ENCODE data around the gene PLCB3.
"Not testable (repeated sequence)": the region's sequence is repeated elsewhere in the genome, so short reads cannot be mapped to it uniquely, and the experiment has no call there.

The PLCB3 gene

DNA sequence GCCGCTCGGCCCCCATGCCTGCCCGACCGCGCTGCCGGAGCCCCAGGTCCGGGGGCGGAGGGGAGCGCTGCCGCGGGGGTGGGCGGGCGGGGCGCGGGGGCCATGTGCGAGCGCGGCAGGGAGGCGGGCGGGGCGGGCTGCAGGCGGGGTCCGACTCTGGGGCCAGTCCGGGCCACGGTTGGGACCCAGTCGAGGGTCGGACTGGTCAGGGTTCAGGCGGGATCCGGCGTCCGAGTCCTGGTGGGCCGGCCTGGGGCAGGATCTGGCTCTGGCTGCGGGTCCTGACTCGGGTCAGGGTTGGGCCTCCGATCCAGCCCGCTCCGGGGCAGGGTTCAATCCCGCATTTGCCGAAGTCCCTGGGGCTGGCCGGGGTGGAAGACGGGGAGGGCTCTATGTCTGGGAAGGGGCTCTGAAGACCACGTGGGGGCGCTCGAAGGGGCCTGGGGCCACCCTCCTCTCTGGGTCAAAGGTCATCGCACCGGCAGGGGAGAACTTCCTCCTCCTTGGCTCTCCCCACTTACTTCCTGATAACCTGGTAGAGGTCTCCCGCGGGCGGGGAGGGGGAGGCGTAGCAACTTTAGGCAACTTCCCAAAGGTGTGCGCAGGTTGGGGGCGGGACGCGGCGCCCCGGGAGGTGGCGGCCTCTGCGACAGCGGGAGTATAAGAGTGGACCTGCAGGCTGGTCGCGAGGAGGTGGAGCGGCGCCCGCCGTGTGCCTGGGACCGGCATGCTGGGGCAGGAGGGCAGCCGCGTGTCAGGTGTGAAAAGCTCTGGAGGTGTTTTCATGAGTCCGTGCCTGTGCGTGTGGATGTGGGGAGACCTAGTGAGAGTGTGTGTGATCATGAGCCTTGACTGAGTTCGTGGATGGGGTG lies 54.6 kb downstream of the PLCB3 start:
- H3K27ac ChIP-seq (ENCODE audit: insufficient read depth, low read length, poor library complexity, severe bottlenecking): peak overlapping the region; percentile 67
- no peaks in the 10 kb centered on the region for H3K9me3 ChIP-seq (ENCODE audit: control insufficient read depth, low read length)
- H3K4me3 ChIP-seq (ENCODE audit: insufficient read depth, low read depth, low read length, poor library complexity, severe bottlenecking): peak overlapping the region; percentile 65
- H3K36me3 ChIP-seq (ENCODE audit: control insufficient read depth, insufficient read depth, low read length): no peaks in the 10 kb centered on the region
- DNase-seq: peak; percentile 50 to 67 (median 61)
- H3K4me1 ChIP-seq (ENCODE audit: control insufficient read depth, insufficient read depth, low read length, poor library complexity, severe bottlenecking): peaks cover 25% of the 10 kb centered on the region
- peaks cover 10% of the 10 kb centered on the region for H3K27me3 ChIP-seq (replicated peaks; ENCODE audit: control insufficient read depth, insufficient read depth, low read length, poor library complexity, severe bottlenecking)

DNA sequence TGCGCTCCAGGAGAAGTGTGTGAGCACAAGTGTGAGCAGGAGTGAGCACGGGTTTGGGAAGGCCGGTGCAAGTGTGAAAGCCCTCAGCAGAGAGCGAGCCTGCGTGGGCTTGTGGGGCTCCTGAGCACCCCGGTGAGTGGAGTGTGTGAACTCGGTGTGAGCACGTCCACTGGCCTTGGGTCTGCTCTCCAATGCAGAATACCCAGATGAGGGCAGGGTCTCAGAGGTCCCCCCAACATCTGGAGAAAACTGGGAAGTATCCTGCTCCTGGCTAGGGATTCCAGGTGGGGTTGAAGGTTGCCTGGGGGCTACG lies 55.2 kb downstream of the PLCB3 start:
- H3K36me3 ChIP-seq (ENCODE audit: control insufficient read depth, insufficient read depth, low read length): no peaks in the 10 kb centered on the region
- no peak for DNase-seq
- H3K4me1 ChIP-seq (ENCODE audit: control insufficient read depth, insufficient read depth, low read length, poor library complexity, severe bottlenecking): peaks cover 21% of the 10 kb centered on the region
- peaks cover 4% of the 10 kb centered on the region for H3K27me3 ChIP-seq (replicated peaks; ENCODE audit: control insufficient read depth, insufficient read depth, low read length, poor library complexity, severe bottlenecking)
- H3K4me3 ChIP-seq (ENCODE audit: insufficient read depth, low read depth, low read length, poor library complexity, severe bottlenecking): peak overlapping the region; percentile 65
- no peaks in the 10 kb centered on the region for H3K9me3 ChIP-seq (ENCODE audit: control insufficient read depth, low read length)
- H3K27ac ChIP-seq (ENCODE audit: insufficient read depth, low read length, poor library complexity, severe bottlenecking): peak overlapping the region; percentile 67

DNA sequence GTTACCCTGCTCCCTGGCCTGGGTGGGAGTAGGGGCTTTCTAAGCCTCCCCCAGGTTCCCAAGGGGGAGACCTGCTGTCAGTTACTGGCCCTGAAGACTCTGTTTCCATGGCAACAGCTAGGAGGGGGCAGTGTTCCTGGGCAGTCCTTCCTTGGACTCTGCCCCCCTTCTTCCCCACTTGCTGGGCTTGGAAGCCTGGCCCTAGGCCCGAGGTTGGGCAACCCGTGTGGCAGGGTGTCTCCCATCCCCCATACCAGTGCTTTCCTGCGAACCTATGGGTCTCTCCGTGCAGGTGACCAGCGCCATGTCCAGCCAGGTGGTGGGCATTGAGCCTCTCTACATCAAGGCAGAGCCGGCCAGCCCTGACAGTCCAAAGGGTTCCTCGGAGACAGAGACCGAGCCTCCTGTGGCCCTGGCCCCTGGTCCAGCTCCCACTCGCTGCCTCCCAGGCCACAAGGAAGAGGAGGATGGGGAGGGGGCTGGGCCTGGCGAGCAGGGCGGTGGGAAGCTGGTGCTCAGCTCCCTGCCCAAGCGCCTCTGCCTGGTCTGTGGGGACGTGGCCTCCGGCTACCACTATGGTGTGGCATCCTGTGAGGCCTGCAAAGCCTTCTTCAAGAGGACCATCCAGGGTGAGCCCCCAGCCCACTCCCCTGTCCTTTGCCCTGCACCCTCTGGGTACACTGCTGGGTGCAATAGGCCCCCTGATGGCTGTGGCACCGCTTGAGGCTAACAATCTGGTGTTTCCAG lies 55.7 kb downstream of the PLCB3 start:
- no peaks in the 10 kb centered on the region for H3K9me3 ChIP-seq (ENCODE audit: control insufficient read depth, low read length)
- no peaks in the 10 kb centered on the region for H3K36me3 ChIP-seq (ENCODE audit: control insufficient read depth, insufficient read depth, low read length)
- H3K27ac ChIP-seq (ENCODE audit: insufficient read depth, low read length, poor library complexity, severe bottlenecking): peak overlapping the region; percentile 67
- DNase-seq: no peak
- peaks cover 19% of the 10 kb centered on the region for H3K4me1 ChIP-seq (ENCODE audit: control insufficient read depth, insufficient read depth, low read length, poor library complexity, severe bottlenecking)
- no peaks in the 10 kb centered on the region for H3K27me3 ChIP-seq (replicated peaks; ENCODE audit: control insufficient read depth, insufficient read depth, low read length, poor library complexity, severe bottlenecking)
- H3K4me3 ChIP-seq (ENCODE audit: insufficient read depth, low read depth, low read length, poor library complexity, severe bottlenecking): no peak overlapping the region

DNA sequence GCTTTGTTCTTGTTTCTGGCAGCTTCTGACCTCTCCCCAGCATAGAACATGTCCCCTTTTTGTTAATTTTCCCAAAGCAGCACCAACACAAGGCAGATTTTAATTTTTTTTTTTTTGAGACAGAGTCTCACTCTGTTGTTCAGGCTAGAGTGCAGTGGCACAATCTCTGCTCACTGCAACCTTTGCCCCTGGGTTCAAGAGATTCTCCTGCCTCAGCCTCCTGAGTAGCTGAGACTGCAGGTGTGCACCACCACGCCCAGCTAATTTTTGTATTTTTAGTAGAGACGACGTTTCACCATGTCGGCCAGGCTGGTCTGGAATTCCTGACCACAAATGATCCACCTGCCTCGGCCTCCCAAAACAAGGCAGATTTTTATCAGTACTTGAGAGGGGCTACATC lies 56.5 kb downstream of the PLCB3 start:
- DNase-seq; H3K27ac ChIP-seq (ENCODE audit: insufficient read depth, low read length, poor library complexity, severe bottlenecking): not testable (repeated sequence)
- H3K4me1 ChIP-seq (ENCODE audit: control insufficient read depth, insufficient read depth, low read length, poor library complexity, severe bottlenecking): peaks cover 19% of the 10 kb centered on the region

DNA sequence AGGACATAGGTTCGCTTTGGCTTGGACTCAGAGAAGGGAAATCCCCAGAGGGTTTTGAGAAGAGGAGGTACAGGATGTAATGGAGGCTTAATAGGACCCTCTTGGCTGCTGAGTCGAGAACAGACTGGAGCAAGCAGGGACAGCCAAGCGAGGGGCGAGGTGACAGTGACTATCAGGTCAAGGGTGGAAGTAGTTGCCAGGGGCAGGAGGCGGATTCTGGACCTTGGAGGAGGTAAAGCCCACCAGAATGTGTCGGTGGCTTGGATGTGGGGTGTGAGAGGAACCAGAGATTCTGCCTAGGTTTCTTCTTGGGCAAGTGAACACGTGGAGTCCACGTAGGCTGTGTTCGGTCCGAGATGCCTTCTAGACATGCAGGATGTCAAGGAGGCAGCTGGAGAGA lies 61.6 kb downstream of the PLCB3 start:
- Histone ChIP-seq H3K4me1 (ENCODE audit: control insufficient read depth, insufficient read depth, low read length, poor library complexity, severe bottlenecking) (peaks cover 7% of the 10 kb centered on the region), H3K27ac (ENCODE audit: insufficient read depth, low read length, poor library complexity, severe bottlenecking) (no peak overlapping the region), H3K27me3 (replicated peaks; ENCODE audit: control insufficient read depth, insufficient read depth, low read length, poor library complexity, severe bottlenecking) (no peaks in the 10 kb centered on the region), H3K4me3 (ENCODE audit: insufficient read depth, low read depth, low read length, poor library complexity, severe bottlenecking) (no peak overlapping the region), H3K36me3 (ENCODE audit: control insufficient read depth, insufficient read depth, low read length) (peaks cover 13% of the 10 kb centered on the region), H3K9me3 (ENCODE audit: control insufficient read depth, low read length) (no peaks in the 10 kb centered on the region)
- DNase-seq: no peak

More for the DNA sequence above, 56.5 kb downstream of the PLCB3 start:
- not testable (repeated sequence) for H3K4me3 ChIP-seq (ENCODE audit: insufficient read depth, low read depth, low read length, poor library complexity, severe bottlenecking); H3K27me3 ChIP-seq (replicated peaks; ENCODE audit: control insufficient read depth, insufficient read depth, low read length, poor library complexity, severe bottlenecking); H3K36me3 ChIP-seq (ENCODE audit: control insufficient read depth, insufficient read depth, low read length); H3K9me3 ChIP-seq (ENCODE audit: control insufficient read depth, low read length)

DNA sequence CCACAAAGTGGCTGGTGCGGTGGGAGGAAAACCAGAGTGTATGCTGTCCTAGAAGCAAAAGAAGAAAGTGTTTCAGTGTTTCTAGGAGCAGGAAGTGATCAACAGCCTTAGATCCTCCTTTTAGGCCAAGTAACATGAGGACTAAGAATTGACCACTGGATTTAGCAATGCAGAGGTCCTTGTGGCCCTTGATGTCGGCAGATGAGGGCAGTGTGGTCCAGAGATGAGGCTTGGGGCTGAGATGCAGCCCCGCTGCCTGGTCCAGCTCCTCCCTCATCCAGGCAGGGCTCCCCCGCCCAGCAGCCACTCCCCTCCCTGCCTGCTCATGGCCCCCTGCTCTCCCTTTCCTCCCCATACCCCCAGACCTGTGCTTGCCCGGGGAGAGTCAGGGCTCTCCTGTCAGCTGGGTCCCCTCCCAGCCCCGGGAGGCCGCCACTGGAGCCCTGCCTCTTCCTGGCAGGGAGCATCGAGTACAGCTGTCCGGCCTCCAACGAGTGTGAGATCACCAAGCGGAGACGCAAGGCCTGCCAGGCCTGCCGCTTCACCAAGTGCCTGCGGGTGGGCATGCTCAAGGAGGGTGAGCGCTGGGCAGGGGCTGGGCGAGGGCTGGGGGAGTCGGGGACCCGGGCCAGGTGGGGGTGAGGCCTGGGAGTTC lies 62.3 kb downstream of the PLCB3 start:
- Histone ChIP-seq H3K9me3 (ENCODE audit: control insufficient read depth, low read length) (no peaks in the 10 kb centered on the region), H3K27ac (ENCODE audit: insufficient read depth, low read length, poor library complexity, severe bottlenecking) (no peak overlapping the region), H3K27me3 (replicated peaks; ENCODE audit: control insufficient read depth, insufficient read depth, low read length, poor library complexity, severe bottlenecking) (no peaks in the 10 kb centered on the region), H3K4me3 (ENCODE audit: insufficient read depth, low read depth, low read length, poor library complexity, severe bottlenecking) (no peak overlapping the region), H3K36me3 (ENCODE audit: control insufficient read depth, insufficient read depth, low read length) (peaks cover 13% of the 10 kb centered on the region), H3K4me1 (ENCODE audit: control insufficient read depth, insufficient read depth, low read length, poor library complexity, severe bottlenecking) (peaks cover 7% of the 10 kb centered on the region)
- no peak for DNase-seq

DNA sequence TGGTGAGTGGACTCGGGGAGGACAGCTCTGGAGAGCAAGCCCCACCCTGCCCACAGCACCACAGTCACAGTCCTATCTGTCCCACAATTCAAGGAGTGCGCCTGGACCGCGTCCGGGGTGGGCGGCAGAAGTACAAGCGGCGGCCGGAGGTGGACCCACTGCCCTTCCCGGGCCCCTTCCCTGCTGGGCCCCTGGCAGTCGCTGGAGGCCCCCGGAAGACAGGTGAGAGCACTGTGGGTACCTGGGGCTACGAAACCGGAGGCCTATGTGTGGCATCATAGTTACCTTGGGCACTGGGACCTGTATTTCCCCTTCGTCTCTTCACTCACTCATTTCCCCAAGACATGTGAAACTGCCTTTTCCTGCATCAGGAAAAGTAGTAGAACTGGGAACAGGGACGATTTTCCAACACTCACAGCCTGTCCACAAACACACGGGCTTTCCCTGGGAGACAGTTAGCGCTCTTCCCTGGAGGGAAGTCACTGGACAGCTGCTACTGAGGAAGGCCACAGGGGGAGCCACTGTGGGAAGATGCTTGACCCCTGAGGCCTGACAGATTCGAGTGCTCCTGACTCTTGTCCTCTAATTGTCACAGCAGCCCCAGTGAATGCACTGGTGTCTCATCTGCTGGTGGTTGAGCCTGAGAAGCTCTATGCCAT lies 62.9 kb downstream of the PLCB3 start:
- no peak for DNase-seq
- H3K27ac ChIP-seq (ENCODE audit: insufficient read depth, low read length, poor library complexity, severe bottlenecking): no peak overlapping the region
- no peaks in the 10 kb centered on the region for H3K9me3 ChIP-seq (ENCODE audit: control insufficient read depth, low read length)
- H3K4me1 ChIP-seq (ENCODE audit: control insufficient read depth, insufficient read depth, low read length, poor library complexity, severe bottlenecking): peaks cover 12% of the 10 kb centered on the region
- no peak overlapping the region for H3K4me3 ChIP-seq (ENCODE audit: insufficient read depth, low read depth, low read length, poor library complexity, severe bottlenecking)
- H3K36me3 ChIP-seq (ENCODE audit: control insufficient read depth, insufficient read depth, low read length): peaks cover 13% of the 10 kb centered on the region
- H3K27me3 ChIP-seq (replicated peaks; ENCODE audit: control insufficient read depth, insufficient read depth, low read length, poor library complexity, severe bottlenecking): no peaks in the 10 kb centered on the region

DNA sequence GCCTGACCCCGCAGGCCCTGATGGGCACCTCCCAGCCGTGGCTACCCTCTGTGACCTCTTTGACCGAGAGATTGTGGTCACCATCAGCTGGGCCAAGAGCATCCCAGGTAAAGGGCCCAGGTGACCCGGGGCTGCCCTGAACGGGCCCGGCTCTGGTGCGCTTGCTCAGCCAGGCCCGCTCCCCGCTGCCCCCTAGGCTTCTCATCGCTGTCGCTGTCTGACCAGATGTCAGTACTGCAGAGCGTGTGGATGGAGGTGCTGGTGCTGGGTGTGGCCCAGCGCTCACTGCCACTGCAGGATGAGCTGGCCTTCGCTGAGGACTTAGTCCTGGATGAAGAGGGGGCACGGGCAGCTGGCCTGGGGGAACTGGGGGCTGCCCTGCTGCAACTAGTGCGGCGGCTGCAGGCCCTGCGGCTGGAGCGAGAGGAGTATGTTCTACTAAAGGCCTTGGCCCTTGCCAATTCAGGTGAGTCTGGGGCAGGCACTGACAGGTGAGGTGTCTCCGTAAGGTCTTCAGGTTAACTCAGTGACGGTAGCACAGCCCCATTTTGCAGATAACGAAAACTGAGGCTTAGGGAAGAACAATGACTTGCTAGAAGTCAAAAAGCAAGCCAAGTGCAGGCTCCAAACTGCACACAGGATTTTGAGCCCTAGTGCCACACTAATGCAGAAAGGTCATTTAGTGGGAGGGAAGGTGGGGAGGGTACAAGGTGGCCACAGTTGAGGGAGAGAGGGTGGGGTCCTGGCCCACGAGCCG lies 63.7 kb downstream of the PLCB3 start:
- no peaks in the 10 kb centered on the region for H3K9me3 ChIP-seq (ENCODE audit: control insufficient read depth, low read length)
- H3K36me3 ChIP-seq (ENCODE audit: control insufficient read depth, insufficient read depth, low read length): peaks cover 13% of the 10 kb centered on the region
- no peak overlapping the region for H3K27ac ChIP-seq (ENCODE audit: insufficient read depth, low read length, poor library complexity, severe bottlenecking)
- no peak overlapping the region for H3K4me3 ChIP-seq (ENCODE audit: insufficient read depth, low read depth, low read length, poor library complexity, severe bottlenecking)
- no peak for DNase-seq
- peaks cover 14% of the 10 kb centered on the region for H3K4me1 ChIP-seq (ENCODE audit: control insufficient read depth, insufficient read depth, low read length, poor library complexity, severe bottlenecking)
- no peaks in the 10 kb centered on the region for H3K27me3 ChIP-seq (replicated peaks; ENCODE audit: control insufficient read depth, insufficient read depth, low read length, poor library complexity, severe bottlenecking)

All from effector memory CD4-positive, alpha-beta T cell (primary cell).